ENCODE data around the gene DYNLRB1. TPM values are rescaled to one million over a fixed set of nuclear protein-coding genes. Genes with fewer than 3 reads are reported as not detected.

The DYNLRB1 gene
- total RNA-seq, 2 donors from 2014 or later, result 72.0 to 82.9 TPM

- ATAC-seq, result no peak
- DNase-seq (ENCODE audit: low spot score in 2 of 2), result no peak
- Mint-ChIP-seq H3K9me3 (no peaks in the 10 kb centered on the region), H3K27ac (no peak overlapping the region), H3K36me3 (peaks cover 0 to 6% of the 10 kb centered on the region in 2 donors)
These were observed 59.5 kb downstream of the DYNLRB1 start for GRCh38 chr20:34575756-34576155.

- Mint-ChIP-seq H3K9me3 (no peaks in the 10 kb centered on the region), H3K36me3 (peaks cover 0 to 9% of the 10 kb centered on the region in 2 donors), H3K27ac (no peak overlapping the region)
- no peak for ATAC-seq
- no peak for DNase-seq (ENCODE audit: low spot score in 2 of 2)
These were observed 60.8 kb downstream of the DYNLRB1 start for GRCh38 chr20:34577061-34577460.

GRCh38 chr20:34578025-34578424, 61.8 kb downstream of the DYNLRB1 start:
- Mint-ChIP-seq H3K9me3 (no peaks in the 10 kb centered on the region), H3K27ac (no peak overlapping the region), H3K36me3 (peaks cover 0 to 9% of the 10 kb centered on the region in 2 donors)
- ATAC-seq (no peak), DNase-seq (ENCODE audit: low spot score in 2 of 2) (no peak)

DNA sequence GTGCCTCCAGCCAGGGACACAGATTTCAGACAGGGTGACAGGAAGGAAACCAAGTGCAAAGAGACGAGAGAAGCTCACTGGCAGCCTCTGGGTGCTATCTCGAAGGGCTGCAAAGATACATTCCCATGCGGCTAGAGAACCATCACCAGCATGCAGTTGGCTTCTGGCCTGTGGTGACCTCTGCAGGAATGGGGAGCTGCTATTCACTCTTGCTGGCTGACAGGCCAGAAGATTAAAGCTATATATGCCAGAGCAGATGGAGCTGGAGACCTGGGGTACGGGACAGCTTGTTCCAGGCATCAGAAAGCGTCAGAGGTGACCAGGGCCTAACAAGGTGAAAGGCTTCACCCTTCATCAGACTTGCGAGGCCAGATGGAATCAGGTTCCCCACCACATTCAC, 62.3 kb downstream of the DYNLRB1 start:
- H3K9me3 Mint-ChIP-seq, result no peaks in the 10 kb centered on the region
- H3K27ac Mint-ChIP-seq, result no peak overlapping the region
- no peak for DNase-seq (ENCODE audit: low spot score in 2 of 2)
- no peak for ATAC-seq
- H3K36me3 Mint-ChIP-seq, result peaks cover 0 to 9% of the 10 kb centered on the region in 2 donors

DNA sequence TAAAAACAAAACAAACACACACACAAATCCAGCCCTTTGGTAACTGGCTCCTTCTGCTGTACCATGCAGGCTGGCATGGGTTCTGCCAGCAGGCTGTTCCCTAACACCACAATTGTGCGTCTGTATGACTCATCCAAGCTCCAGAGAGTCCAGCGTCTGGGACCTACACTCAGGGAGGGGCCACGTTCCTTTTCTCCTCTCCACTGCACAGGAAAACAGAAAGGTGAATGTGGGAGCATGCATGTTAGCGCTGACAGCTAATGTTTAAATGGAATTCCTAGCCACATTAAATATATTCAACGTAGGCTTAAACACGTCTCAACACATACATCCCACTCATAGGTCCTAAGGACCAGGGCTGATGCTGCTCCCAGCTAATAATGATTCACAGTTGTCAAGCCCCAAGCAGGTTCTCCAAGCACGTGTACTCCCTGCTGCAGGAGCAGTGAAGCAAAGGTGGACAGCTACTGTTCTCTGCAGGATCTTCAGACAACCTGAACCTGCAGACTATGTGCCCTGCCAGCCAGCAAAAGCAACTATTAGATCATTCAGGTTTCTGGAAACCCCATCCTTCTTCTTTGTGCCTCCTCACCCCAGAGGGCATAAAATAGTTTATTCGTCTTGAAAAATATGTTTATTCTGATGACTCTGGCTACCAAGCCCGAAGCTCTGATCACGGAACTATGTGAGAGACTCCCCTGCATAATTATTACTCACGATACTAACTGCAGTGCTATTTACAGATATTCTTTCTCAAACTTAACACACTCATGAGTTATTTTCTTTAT, 63.2 kb downstream of the DYNLRB1 start:
- H3K9me3 Mint-ChIP-seq, result no peaks in the 10 kb centered on the region
- ATAC-seq (no peak), DNase-seq (ENCODE audit: low spot score in 2 of 2) (no peak)
- H3K27ac Mint-ChIP-seq, result peak overlapping the region; percentile 85 to 89
- peaks cover 0 to 9% of the 10 kb centered on the region in 2 donors for H3K36me3 Mint-ChIP-seq

DNA sequence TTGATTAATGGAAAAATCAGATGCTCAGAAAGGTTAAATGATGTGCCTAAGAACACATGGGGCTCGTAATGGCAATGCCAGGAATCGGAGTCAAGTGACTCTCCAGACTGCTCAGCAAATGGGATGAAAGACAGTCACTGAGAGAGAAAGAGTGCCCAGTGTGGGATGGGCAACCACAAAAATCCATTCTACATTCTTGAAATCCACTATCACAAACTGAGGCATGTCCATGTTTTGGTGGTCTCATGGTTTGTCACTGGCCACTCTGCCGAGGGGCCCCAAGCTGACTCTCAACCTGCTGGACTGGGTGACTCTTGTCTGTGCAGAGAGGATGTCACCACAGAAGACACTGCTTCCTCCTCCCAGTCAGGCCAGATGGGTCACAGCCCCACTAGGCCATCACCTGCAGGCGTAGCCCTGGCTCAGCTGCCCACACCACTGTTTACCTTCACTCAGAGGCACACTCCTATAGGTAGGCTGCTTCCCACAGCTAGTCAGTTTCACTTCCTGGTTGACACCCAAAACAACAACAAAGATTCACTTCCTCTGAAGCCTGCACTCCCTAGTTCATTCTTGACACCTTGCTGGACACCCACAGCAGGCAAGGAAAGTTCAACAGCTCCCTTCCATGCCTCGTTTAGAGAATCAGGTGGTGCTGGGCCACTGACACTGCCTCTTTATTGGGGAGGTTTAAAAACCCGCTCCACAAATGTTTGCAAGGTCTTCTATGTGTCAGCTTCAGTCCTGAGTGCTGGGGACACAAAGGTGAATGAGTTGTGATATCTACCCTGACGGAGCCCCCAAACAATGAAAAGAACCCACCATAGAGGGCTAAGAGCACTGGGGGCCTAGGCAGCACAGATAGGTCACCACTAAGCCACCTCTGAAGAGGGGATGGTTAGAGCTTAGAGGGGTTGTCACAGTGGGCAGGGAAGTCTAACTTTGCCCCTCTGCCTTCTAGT, 64.0 kb downstream of the DYNLRB1 start:
- ATAC-seq, result peak in 1 of 2 donors; percentile 43
- peak overlapping the region; percentile 85 to 89 for H3K27ac Mint-ChIP-seq
- no peaks in the 10 kb centered on the region for H3K9me3 Mint-ChIP-seq
- DNase-seq (ENCODE audit: low spot score in 2 of 2), result no peak
- peaks cover 0 to 9% of the 10 kb centered on the region in 2 donors for H3K36me3 Mint-ChIP-seq

GRCh38 chr20:34581341-34582184, 65.3 kb downstream of the DYNLRB1 start:
- ATAC-seq, result peak; percentile 91 to 94
- peak; percentile 53 to 73 for DNase-seq (ENCODE audit: low spot score in 2 of 2)
- Mint-ChIP-seq H3K36me3 (peaks cover 0 to 9% of the 10 kb centered on the region in 2 donors), H3K9me3 (no peaks in the 10 kb centered on the region), H3K27ac (peak overlapping the region; percentile 85 to 92)

GRCh38 chr20:34582221-34582620, 66.0 kb downstream of the DYNLRB1 start:
- Mint-ChIP-seq H3K27ac (peak overlapping the region; percentile 85 to 92), H3K36me3 (peaks cover 0 to 9% of the 10 kb centered on the region in 2 donors), H3K9me3 (no peaks in the 10 kb centered on the region)
- DNase-seq (ENCODE audit: low spot score in 2 of 2) (no peak), ATAC-seq (no peak)

GRCh38 chr20:34582911-34583310, 66.7 kb downstream of the DYNLRB1 start:
- H3K36me3 Mint-ChIP-seq, result peaks cover 0 to 9% of the 10 kb centered on the region in 2 donors
- H3K27ac Mint-ChIP-seq, result peak overlapping the region; percentile 81 to 85
- DNase-seq (ENCODE audit: low spot score in 2 of 2) (no peak), ATAC-seq (no peak)
- H3K9me3 Mint-ChIP-seq, result no peaks in the 10 kb centered on the region

- H3K27ac Mint-ChIP-seq, result peak overlapping the region in 1 of 2 donors; percentile 81
- peaks cover 0 to 9% of the 10 kb centered on the region in 2 donors for H3K36me3 Mint-ChIP-seq
- DNase-seq (ENCODE audit: low spot score in 2 of 2) (no peak), ATAC-seq (no peak)
- no peaks in the 10 kb centered on the region for H3K9me3 Mint-ChIP-seq
These were observed 67.3 kb downstream of the DYNLRB1 start for GRCh38 chr20:34583544-34583943.

- ATAC-seq (no peak), DNase-seq (ENCODE audit: low spot score in 2 of 2) (no peak)
- peak overlapping the region in 1 of 2 donors; percentile 77 for H3K27ac Mint-ChIP-seq
- H3K36me3 Mint-ChIP-seq, result peaks cover 0 to 9% of the 10 kb centered on the region in 2 donors
- H3K9me3 Mint-ChIP-seq, result no peaks in the 10 kb centered on the region
These were observed 68.8 kb downstream of the DYNLRB1 start for GRCh38 chr20:34585019-34585418.

GRCh38 chr20:34586488-34587163, 70.4 kb downstream of the DYNLRB1 start:
- Mint-ChIP-seq H3K27ac (no peak overlapping the region), H3K9me3 (no peaks in the 10 kb centered on the region), H3K36me3 (peaks cover 0 to under 1% of the 10 kb centered on the region in 2 donors)
- DNase-seq (ENCODE audit: low spot score in 2 of 2) (no peak), ATAC-seq (no peak)

Other genes with a start within 250 kb of the DYNLRB1 start
- gene AHCY, start 213.1 kb upstream of the DYNLRB1 start, total RNA-seq, result 100 to 1,000 TPM; 166 to 211 TPM
- gene ITCH, start 153.1 kb upstream of the DYNLRB1 start, total RNA-seq, result 10 to 100 TPM; 37.4 to 49.5 TPM
- 1 to 10 TPM; 1.3 to 1.9 TPM for gene MAP1LC3A, start 42.3 kb downstream of the DYNLRB1 start, total RNA-seq
- gene PIGU, start 160.7 kb downstream of the DYNLRB1 start, total RNA-seq, result 10 to 100 TPM; 13.2 to 20.6 TPM
- gene TP53INP2, start 187.9 kb downstream of the DYNLRB1 start, total RNA-seq, result 1 to 10 TPM; 4.3 to 5.1 TPM

Data from activated naive CD4-positive, alpha-beta T cell treated with anti-CD3 and anti-CD28 coated beads, Interleukin-2, amount 50 U/mL, for 72 hours (primary cell).